HepG2 (cell line): ENCODE measurements around the gene DDX10. TPM values are rescaled to one million over a fixed set of nuclear protein-coding genes. Genes with fewer than 3 reads are reported as not detected.

Source experiments
- ATAC-seq: fragments of 200-7000 bp; cut with Tn5 transposase; 3 replicates; pipeline ENCODE4 v1.9.1; 2020; ENCODE audit warnings: mild to moderate bottlenecking, moderate library complexity
- BruUV-seq: library from RNA; stranded (reverse); fragments of 400-500 nt; replicated peaks from 2 replicates; lab custom pipeline; 2021; lab: Mats Ljungman, UMichigan
- CTCF ChIA-PET: fragments of 300-600 bp; formaldehyde crosslinking; extraction: SDS; loops from one replicate; lab custom pipeline; 2021; ENCODE audit warnings: low total read pairs, inconsistent platforms, low intra/inter-chr PET ratio; lab: Yijun Ruan, JAX
- POLR2A ChIA-PET: fragments of 350-600 bp; sonication (Branson Sonifier 250); formaldehyde crosslinking; loops from one replicate; lab custom pipeline; 2020; ENCODE audit warnings: antibody characterized with exemption, inconsistent platforms; lab: Yijun Ruan, JAX
- DNase-seq: peaks from one replicate; pipeline ENCODE4 v3.0.0-alpha.2; 2015; ENCODE audit warnings: low spot score
- FAIRE-seq: peaks from 3 replicates; lab custom pipeline; 2011; peaks lifted over from hg19 to GRCh38; lab: Jason Lieb, UNC
- H2AFZ ChIP-seq: one replicate; pipeline ENCODE4 v1.6.1; 2011; ENCODE audit warnings: low read length, inconsistent platforms
- H3K27ac ChIP-seq: fragments of 300-600 bp; 3 replicates; pipeline ENCODE4 v1.8.0; 2011; ENCODE audit warnings: mixed run types, mild to moderate bottlenecking, mixed read lengths, low read length, inconsistent platforms; ENCODE audit not compliant: insufficient read depth; ENCODE audit errors: extremely low read length
- H3K27me3 ChIP-seq, 2 experiments: fragments of 200-600 bp in 1 of 2; 2 replicates in 1 of 2; 3 replicates in 1 of 2; pipeline versions ENCODE4 v1.6.0 to v1.8.0; 2011; ENCODE audit warnings: low read length in 2 of 2, mild to moderate bottlenecking in 2 of 2, moderate library complexity in 2 of 2, inconsistent platforms in 1 of 2; ENCODE audit not compliant: insufficient read depth in 2 of 2, control insufficient read depth in 1 of 2
- H3K36me3 ChIP-seq, 2 experiments: fragments of 200-600 bp in 1 of 2; replicated peaks in 1 of 2; 2 replicates in 1 of 2; 3 replicates in 1 of 2; pipeline versions ENCODE4 v1.5.1 to v1.8.0; 2011; ENCODE audit warnings: low read length in 2 of 2, inconsistent platforms in 1 of 2; ENCODE audit not compliant: insufficient read depth in 2 of 2, control insufficient read depth in 1 of 2
- H3K4me1 ChIP-seq: 2 replicates; pipeline ENCODE4 v1.5.1; 2012; ENCODE audit warnings: low read length, inconsistent platforms; ENCODE audit not compliant: insufficient read depth
- H3K4me2 ChIP-seq: 2 replicates; pipeline ENCODE4 v1.6.0; 2011; ENCODE audit warnings: low read depth, low read length, inconsistent platforms
- H3K4me3 ChIP-seq, 3 experiments: fragments of 200-600 bp in 1 of 3; sonication (generic), shearing (Covaris generic) in 1 of 3; replicated peaks in 1 of 3; 2 replicates each; pipeline ENCODE4 v1.5.1; 2011 to 2016; ENCODE audit warnings: low read length in 3 of 3, inconsistent platforms in 2 of 3, low read depth in 2 of 3, mild to moderate bottlenecking in 2 of 3, control low read depth in 1 of 3, mixed read lengths in 1 of 3; ENCODE audit not compliant: insufficient read depth in 1 of 3
- H3K79me2 ChIP-seq: one replicate; pipeline ENCODE4 v1.6.1; 2011; ENCODE audit warnings: low read length, inconsistent platforms; ENCODE audit not compliant: insufficient read depth
- H3K9ac ChIP-seq: 2 replicates; pipeline ENCODE4 v1.6.0; 2011; ENCODE audit warnings: mild to moderate bottlenecking, low read depth, low read length, inconsistent platforms; ENCODE audit not compliant: insufficient read depth
- H3K9me3 ChIP-seq: 2 replicates; pipeline ENCODE4 v1.5.1; 2012; ENCODE audit warnings: mild to moderate bottlenecking, low read length
- H4K20me1 ChIP-seq: 2 replicates; pipeline ENCODE4 v1.6.0; 2011; ENCODE audit warnings: inconsistent platforms, mild to moderate bottlenecking, low read length, moderate library complexity; ENCODE audit not compliant: insufficient read depth
- CAMTA2 ChIP-seq: sonication (generic); formaldehyde crosslinking; IDR thresholded peaks from 2 replicates; pipeline ENCODE4 v1.4.0; 2020; ENCODE audit warnings: mild to moderate bottlenecking, missing genetic modification reagents, borderline replicate concordance
- ERF ChIP-seq: IDR thresholded peaks from 2 replicates; pipeline ENCODE4 v1.6.1; 2018; ENCODE audit warnings: missing biosample characterization, missing genetic modification reagents
- MAFG ChIP-seq: sonication (generic); formaldehyde crosslinking; IDR thresholded peaks from 2 replicates; pipeline ENCODE4 v1.5.1; 2020; ENCODE audit warnings: mild to moderate bottlenecking, missing genetic modification reagents
- MIER2 ChIP-seq: IDR thresholded peaks from 2 replicates; pipeline ENCODE4 v1.6.1; 2016; ENCODE audit warnings: missing biosample characterization, missing genetic modification reagents
- PRPF4 ChIP-seq: fragments of 200-400 bp; formaldehyde crosslinking; IDR thresholded peaks from 2 replicates; pipeline ENCODE4 v1.6.1; 2016; ENCODE audit warnings: low read length, low read depth; ENCODE audit not compliant: poor library complexity, severe bottlenecking
- RFXAP ChIP-seq: sonication (generic); formaldehyde crosslinking; IDR thresholded peaks from 2 replicates; pipeline ENCODE4 v1.4.0; 2020; ENCODE audit warnings: missing genetic modification reagents, borderline replicate concordance
- SAFB2 ChIP-seq: sonication (generic); formaldehyde crosslinking; IDR thresholded peaks from 2 replicates; pipeline ENCODE4 v1.5.1; 2020; ENCODE audit warnings: missing genetic modification reagents, low read depth, mild to moderate bottlenecking, borderline replicate concordance
- SRSF9 ChIP-seq: fragments of 200-400 bp; formaldehyde crosslinking; IDR thresholded peaks from 2 replicates; pipeline ENCODE4 v1.6.1; 2018; ENCODE audit warnings: borderline replicate concordance, mild to moderate bottlenecking, low read depth, low read length; ENCODE audit not compliant: insufficient read depth, poor library complexity, severe bottlenecking
- STAT5B ChIP-seq: sonication (generic); formaldehyde crosslinking; IDR thresholded peaks from 2 replicates; pipeline ENCODE4 v1.4.0; 2020; ENCODE audit warnings: missing genetic modification reagents
- ZNF251 ChIP-seq: sonication (generic); formaldehyde crosslinking; IDR thresholded peaks from 2 replicates; pipeline ENCODE4 v1.9.0; 2021; ENCODE audit warnings: mild to moderate bottlenecking, missing genetic modification reagents
- ZNF253 ChIP-seq: sonication (generic); formaldehyde crosslinking; IDR thresholded peaks from 2 replicates; pipeline ENCODE4 v1.8.0; 2022; ENCODE audit warnings: mild to moderate bottlenecking, missing genetic modification reagents, borderline replicate concordance
- ZNF256 ChIP-seq: sonication (generic); formaldehyde crosslinking; conservative IDR thresholded peaks from 2 replicates; pipeline ENCODE4 v1.4.0; 2020; ENCODE audit warnings: missing genetic modification reagents
- ZNF546 ChIP-seq: sonication (generic); formaldehyde crosslinking; conservative IDR thresholded peaks from 2 replicates; pipeline ENCODE4 v1.8.1; 2023; ENCODE audit warnings: mild to moderate bottlenecking, missing genetic modification reagents
- ZNF749 ChIP-seq: sonication (generic); formaldehyde crosslinking; IDR thresholded peaks from 2 replicates; pipeline ENCODE4 v1.8.0; 2022; ENCODE audit warnings: mild to moderate bottlenecking, missing genetic modification reagents, moderate library complexity, borderline replicate concordance
- in situ Hi-C: cut with HindIII; loops from 2 replicates; pipeline ENCODE4 v1.10.0; 2017; ENCODE audit warnings: low pct_unique_long_range_greater_than_20kb; ENCODE audit not compliant: extremely low pct_ligation_motif_present
- intact Hi-C: fragments of 100-400 bp; cut with micrococcal nuclease; formaldehyde crosslinking; loops from one replicate; pipeline ENCODE4 v1.10.0; 2022; ENCODE audit not compliant: unreplicated experiment
- polyA plus RNA-seq, 8 experiments: library from polyadenylated mRNA; depleted of rRNA in 3 of 8; stranded (reverse) in 7 of 8; unstranded in 1 of 8; fragments of >200 nt; fragmentation: Illumina TruSeq in 4 of 8; extraction: Trizol in 4 of 8; gene quantifications; 2 replicates each; pipeline versions ENCODE4 v1.2.1 to v1.2.3, GENCODE V29; 2011 to 2016; ENCODE audit warnings: low read depth in 4 of 8, missing spikeins in 1 of 8, mixed read lengths in 1 of 8; ENCODE audit not compliant: insufficient read depth in 1 of 8
- total RNA-seq, 5 experiments: library from RNA; depleted of rRNA; stranded (reverse); fragments of >200 nt; fragmentation: Illumina TruSeq; extraction: Trizol; gene quantifications; 2 replicates each; pipeline ENCODE4 v1.2.3, GENCODE V29; 2016; ENCODE audit warnings: low read depth in 1 of 5
- TF ChIP-seq, protein P1 (sequence below): sonication (generic); formaldehyde crosslinking; IDR thresholded peaks from 2 replicates; pipeline ENCODE4 v1.5.1; 2020; ENCODE audit warnings: missing genetic modification reagents, mild to moderate bottlenecking, borderline replicate concordance
- TF ChIP-seq, protein P2 (sequence below): sonication (generic); formaldehyde crosslinking; IDR thresholded peaks from 2 replicates; pipeline ENCODE4 v1.8.0; 2022; ENCODE audit warnings: low read depth, missing genetic modification reagents
- TF ChIP-seq, protein P3 (sequence below): fragments of 450-650 bp; IDR thresholded peaks from 2 replicates; pipeline ENCODE4 v1.6.1; 2016
- TF ChIP-seq, protein P4 (sequence below): sonication (generic); formaldehyde crosslinking; IDR thresholded peaks from 2 replicates; pipeline ENCODE4 v1.9.0; 2021; ENCODE audit warnings: missing genetic modification reagents, borderline replicate concordance

DDX10 gene
- total and polyA plus RNA-seq, 2 of the 13 experiments (the other 11 are each of a cell fraction or from before 2014, with no cell fraction given) = 17.0 to 32.0 TPM

DNA sequence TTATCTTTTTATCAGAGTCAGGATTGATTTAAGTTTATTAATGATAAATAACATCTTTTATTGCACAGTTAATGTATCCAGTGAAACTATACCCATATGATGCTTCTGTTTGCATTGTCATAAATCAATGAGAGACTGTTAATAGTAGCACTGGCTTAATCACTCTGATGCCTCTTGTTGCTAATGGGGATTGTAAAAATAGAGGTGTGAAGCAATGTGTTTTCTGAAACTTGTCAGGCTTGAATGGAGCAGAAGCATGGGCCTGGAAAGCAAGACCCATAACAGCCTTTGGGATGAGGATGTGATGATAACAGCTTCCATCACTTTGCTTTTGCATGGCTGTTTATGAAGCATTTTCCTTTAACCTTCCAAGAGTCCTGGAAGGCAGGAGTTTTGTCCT, 319.7 kb downstream of the DDX10 start:
- intact Hi-C loops = no loop called here
- Histone ChIP-seq H3K9ac (no peak overlapping the region), H3K9me3 (no peaks in the 10 kb centered on the region), H4K20me1 (no peaks in the 10 kb centered on the region), H2AFZ (no peak overlapping the region), H3K79me2 (no peaks in the 10 kb centered on the region), H3K4me1 (no peaks in the 10 kb centered on the region), H3K36me3 (no peaks in the 10 kb centered on the region), H3K4me3 (no peak overlapping the region), H3K27me3 (no peaks in the 10 kb centered on the region), H3K27ac (no peak overlapping the region), H3K4me2 (no peak overlapping the region)
- no TSS peak for BruUV-seq
- DNase-seq = no peak
- ChIA-PET CTCF (no interaction called here), POLR2A (no interaction called here)
- in situ Hi-C loops = no loop called here
- FAIRE-seq = no peak
- no peak for ATAC-seq
- no peak for TF ChIP-seq PRPF4
- no peak for TF ChIP-seq ZNF253 (CRISPR knock-in tag)
- TF ChIP-seq ZNF251 = no peak
- TF ChIP-seq MIER2 (CRISPR knock-in tag) = no peak
- TF ChIP-seq, protein P1, sequence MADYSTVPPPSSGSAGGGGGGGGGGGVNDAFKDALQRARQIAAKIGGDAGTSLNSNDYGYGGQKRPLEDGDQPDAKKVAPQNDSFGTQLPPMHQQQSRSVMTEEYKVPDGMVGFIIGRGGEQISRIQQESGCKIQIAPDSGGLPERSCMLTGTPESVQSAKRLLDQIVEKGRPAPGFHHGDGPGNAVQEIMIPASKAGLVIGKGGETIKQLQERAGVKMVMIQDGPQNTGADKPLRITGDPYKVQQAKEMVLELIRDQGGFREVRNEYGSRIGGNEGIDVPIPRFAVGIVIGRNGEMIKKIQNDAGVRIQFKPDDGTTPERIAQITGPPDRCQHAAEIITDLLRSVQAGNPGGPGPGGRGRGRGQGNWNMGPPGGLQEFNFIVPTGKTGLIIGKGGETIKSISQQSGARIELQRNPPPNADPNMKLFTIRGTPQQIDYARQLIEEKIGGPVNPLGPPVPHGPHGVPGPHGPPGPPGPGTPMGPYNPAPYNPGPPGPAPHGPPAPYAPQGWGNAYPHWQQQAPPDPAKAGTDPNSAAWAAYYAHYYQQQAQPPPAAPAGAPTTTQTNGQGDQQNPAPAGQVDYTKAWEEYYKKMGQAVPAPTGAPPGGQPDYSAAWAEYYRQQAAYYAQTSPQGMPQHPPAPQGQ (CRISPR knock-in tag) = no peak
- no peak for TF ChIP-seq MAFG (CRISPR knock-in tag)
- no peak for TF ChIP-seq SRSF9
- TF ChIP-seq ZNF749 (CRISPR knock-in tag) = no peak
- no peak for TF ChIP-seq ZNF256 (CRISPR knock-in tag)
- no peak for TF ChIP-seq ZNF546 (CRISPR knock-in tag)
- no peak for TF ChIP-seq SAFB2 (CRISPR knock-in tag)
- no peak for TF ChIP-seq CAMTA2 (CRISPR knock-in tag)
- no peak for TF ChIP-seq STAT5B
- TF ChIP-seq ERF = no peak
- TF ChIP-seq, protein P2, sequence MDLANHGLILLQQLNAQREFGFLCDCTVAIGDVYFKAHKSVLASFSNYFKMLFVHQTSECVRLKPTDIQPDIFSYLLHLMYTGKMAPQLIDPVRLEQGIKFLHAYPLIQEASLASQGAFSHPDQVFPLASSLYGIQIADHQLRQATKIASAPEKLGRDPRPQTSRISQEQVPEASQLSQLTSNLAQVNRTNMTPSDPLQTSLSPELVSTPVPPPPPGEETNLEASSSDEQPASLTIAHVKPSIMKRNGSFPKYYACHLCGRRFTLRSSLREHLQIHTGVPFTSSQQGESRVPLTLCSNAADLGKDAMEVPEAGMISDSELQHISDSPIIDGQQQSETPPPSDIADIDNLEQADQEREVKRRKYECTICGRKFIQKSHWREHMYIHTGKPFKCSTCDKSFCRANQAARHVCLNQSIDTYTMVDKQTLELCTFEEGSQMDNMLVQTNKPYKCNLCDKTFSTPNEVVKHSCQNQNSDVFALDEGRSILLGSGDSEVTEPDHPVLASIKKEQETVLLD (CRISPR knock-in tag) = no peak
- TF ChIP-seq, protein P3, sequence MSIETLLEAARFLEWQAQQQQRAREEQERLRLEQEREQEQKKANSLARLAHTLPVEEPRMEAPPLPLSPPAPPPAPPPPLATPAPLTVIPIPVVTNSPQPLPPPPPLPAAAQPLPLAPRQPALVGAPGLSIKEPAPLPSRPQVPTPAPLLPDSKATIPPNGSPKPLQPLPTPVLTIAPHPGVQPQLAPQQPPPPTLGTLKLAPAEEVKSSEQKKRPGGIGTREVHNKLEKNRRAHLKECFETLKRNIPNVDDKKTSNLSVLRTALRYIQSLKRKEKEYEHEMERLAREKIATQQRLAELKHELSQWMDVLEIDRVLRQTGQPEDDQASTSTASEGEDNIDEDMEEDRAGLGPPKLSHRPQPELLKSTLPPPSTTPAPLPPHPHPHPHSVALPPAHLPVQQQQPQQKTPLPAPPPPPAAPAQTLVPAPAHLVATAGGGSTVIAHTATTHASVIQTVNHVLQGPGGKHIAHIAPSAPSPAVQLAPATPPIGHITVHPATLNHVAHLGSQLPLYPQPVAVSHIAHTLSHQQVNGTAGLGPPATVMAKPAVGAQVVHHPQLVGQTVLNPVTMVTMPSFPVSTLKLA = no peak
- TF ChIP-seq RFXAP (CRISPR knock-in tag) = no peak
- TF ChIP-seq, protein P4, sequence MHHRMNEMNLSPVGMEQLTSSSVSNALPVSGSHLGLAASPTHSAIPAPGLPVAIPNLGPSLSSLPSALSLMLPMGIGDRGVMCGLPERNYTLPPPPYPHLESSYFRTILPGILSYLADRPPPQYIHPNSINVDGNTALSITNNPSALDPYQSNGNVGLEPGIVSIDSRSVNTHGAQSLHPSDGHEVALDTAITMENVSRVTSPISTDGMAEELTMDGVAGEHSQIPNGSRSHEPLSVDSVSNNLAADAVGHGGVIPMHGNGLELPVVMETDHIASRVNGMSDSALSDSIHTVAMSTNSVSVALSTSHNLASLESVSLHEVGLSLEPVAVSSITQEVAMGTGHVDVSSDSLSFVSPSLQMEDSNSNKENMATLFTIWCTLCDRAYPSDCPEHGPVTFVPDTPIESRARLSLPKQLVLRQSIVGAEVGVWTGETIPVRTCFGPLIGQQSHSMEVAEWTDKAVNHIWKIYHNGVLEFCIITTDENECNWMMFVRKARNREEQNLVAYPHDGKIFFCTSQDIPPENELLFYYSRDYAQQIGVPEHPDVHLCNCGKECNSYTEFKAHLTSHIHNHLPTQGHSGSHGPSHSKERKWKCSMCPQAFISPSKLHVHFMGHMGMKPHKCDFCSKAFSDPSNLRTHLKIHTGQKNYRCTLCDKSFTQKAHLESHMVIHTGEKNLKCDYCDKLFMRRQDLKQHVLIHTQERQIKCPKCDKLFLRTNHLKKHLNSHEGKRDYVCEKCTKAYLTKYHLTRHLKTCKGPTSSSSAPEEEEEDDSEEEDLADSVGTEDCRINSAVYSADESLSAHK (CRISPR knock-in tag) = no peak
